ENCODE results near the gene COQ4.
"Not testable (repeated sequence)": the region's sequence is repeated elsewhere in the genome, so short reads cannot be mapped to it uniquely, and the experiment has no call there.

Gene COQ4

GRCh38 chr9:128322404-128323211 is at the start of gene COQ4, which contains the start of gene TRUB2:
Gene COQ4 (plus strand): TSS chr9:128322839. CDS start chr9:128322859, 20 bp downstream.
Gene TRUB2 (minus strand): TSS chr9:128322447. CDS start chr9:128322408, 39 bp downstream.
- TF ChIP-seq CTCF (IDR thresholded peaks at IDR 0.05; ENCODE audit: low read depth, low read length, missing control alignments), result no peak
- DNase-seq (ENCODE audit: extremely low read depth, low read depth), result peak; percentile 77
- peak within 1 kb of the TSS; percentile 97 for H3K4me3 ChIP-seq (replicated peaks; ENCODE audit: low read depth, low read length)

GRCh38 chr9:128274245-128274644 is 48.4 kb upstream of the COQ4 start:
- TF ChIP-seq CTCF (IDR thresholded peaks at IDR 0.05; ENCODE audit: low read depth, low read length, missing control alignments), result no peak
- DNase-seq (ENCODE audit: extremely low read depth, low read depth), result no peak
- H3K4me3 ChIP-seq (replicated peaks; ENCODE audit: low read depth, low read length), result peak overlapping the region; percentile 96; the same call in 1 of the 2 replicates

GRCh38 chr9:128275198-128276007 is 47.2 kb upstream of the COQ4 start, which contains the start of gene GOLGA2:
Gene GOLGA2 (minus strand): TSS chr9:128276007. CDS start chr9:128275976, 31 bp downstream.
- DNase-seq (ENCODE audit: extremely low read depth, low read depth), result no peak
- no peak for TF ChIP-seq CTCF (IDR thresholded peaks at IDR 0.05; ENCODE audit: low read depth, low read length, missing control alignments)
- H3K4me3 ChIP-seq (replicated peaks; ENCODE audit: low read depth, low read length), result peak within 1 kb of the TSS; percentile 96

- peak within 1 kb of the TSS; percentile 96 for H3K4me3 ChIP-seq (replicated peaks; ENCODE audit: low read depth, low read length)
- peak; percentile 99 for DNase-seq (ENCODE audit: extremely low read depth, low read depth)
- no peak for TF ChIP-seq CTCF (IDR thresholded peaks at IDR 0.05; ENCODE audit: low read depth, low read length, missing control alignments)
These were observed 46.5 kb upstream of the COQ4 start, which contains the start of gene SWI5 for GRCh38 chr9:128276008-128276573. Gene SWI5 (plus strand): TSS chr9:128276276.

GRCh38 chr9:128276574-128277270 is 45.9 kb upstream of the COQ4 start:
- no peak for TF ChIP-seq CTCF (IDR thresholded peaks at IDR 0.05; ENCODE audit: low read depth, low read length, missing control alignments)
- H3K4me3 ChIP-seq (replicated peaks; ENCODE audit: low read depth, low read length), result peak overlapping the region; percentile 96
- no peak for DNase-seq (ENCODE audit: extremely low read depth, low read depth)

- H3K4me3 ChIP-seq (replicated peaks; ENCODE audit: low read depth, low read length); DNase-seq (ENCODE audit: extremely low read depth, low read depth): not testable (repeated sequence)
These were observed 43.3 kb upstream of the COQ4 start for GRCh38 chr9:128279088-128280073.

All from HFF-Myc (cell line).